DMS 273 (cell line): ENCODE measurements around the gene KLHDC8B.

Source experiments
- DNase-seq: peaks from one replicate; lab custom pipeline; 2025; ENCODE audit not compliant: unreplicated experiment; lab: John Stamatoyannopoulos, UW

KLHDC8B gene

DNA sequence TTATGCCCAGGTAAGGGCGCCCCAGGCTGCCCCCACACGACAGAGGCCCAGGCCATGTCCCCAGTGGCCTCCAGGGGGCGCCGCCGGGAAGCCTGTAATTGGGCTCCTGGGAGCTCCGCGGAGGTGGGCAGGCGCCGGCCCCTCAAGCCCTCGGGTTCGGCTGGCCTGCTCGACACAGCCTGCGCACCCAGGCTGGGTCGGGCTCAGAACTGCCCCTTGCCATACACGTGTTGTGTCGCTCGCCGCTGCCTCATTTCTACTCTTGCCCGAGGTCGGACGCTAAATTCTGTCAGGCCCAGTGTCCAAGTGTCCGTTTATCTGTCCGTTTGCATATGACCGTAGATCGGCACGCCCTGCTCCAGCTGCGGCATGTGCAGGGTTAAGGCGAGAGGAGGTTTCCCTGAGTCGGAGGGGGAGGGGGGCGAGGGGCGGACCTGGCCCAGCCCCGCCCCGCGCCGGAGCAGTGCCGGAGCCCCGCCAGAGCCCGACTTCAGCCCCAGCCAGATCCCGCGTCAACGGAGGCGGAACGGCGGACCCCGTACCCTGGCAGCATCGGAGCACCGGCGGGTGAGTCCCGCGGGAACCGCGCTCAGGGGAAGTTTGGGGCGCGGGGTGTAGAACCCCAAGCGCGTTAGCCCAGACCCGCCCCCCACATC, at the start of gene KLHDC8B:
KLHDC8B (plus strand) TSS at position 480 of the 656 bp plus-strand sequence. CDS start 1,172 bp downstream, outside the sequence.
- peak; percentile 86 for DNase-seq

DNA sequence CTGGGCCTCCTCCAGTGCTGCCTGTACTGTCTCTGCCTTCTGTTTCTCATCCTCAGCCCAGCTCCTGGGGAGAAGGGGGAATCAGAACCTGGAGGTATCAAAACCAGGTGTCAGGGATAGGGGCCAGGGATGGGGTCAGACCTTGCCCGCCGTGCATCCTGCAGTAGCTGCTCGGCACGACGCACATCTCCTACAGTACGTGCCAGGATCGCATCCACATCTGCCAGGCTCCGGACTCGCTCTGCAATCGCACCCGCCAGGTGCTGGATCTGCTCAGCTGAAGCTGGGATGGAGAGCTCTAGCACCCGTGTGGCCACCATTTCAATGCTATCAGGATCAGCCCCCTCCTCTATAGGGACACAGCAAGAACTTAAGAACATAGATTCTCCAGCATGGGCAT, 49.4 kb upstream of the KLHDC8B start:
- no peak for DNase-seq

DNA sequence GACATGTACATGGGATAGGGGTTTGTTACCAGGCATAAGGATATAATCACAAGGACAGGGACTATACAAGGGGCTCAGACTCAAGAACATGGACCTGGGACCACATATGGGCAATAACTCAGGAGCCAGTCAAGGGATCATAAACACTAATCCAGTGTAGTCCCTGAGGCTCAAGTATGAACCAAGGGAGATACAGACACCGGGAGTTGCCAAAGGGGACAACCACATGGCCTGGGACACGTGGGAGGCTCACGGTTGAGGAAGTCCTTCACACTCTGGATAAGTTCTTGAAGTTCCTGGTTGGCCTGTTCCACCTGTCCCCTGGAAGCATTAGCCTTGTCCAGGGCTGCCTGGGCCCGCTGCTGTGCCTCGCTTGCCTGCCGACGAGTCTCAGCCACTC, 48.9 kb upstream of the KLHDC8B start:
- DNase-seq, result no peak

GRCh38 chr3:49122886-49123545, 48.4 kb upstream of the KLHDC8B start:
- DNase-seq, result no peak

DNA sequence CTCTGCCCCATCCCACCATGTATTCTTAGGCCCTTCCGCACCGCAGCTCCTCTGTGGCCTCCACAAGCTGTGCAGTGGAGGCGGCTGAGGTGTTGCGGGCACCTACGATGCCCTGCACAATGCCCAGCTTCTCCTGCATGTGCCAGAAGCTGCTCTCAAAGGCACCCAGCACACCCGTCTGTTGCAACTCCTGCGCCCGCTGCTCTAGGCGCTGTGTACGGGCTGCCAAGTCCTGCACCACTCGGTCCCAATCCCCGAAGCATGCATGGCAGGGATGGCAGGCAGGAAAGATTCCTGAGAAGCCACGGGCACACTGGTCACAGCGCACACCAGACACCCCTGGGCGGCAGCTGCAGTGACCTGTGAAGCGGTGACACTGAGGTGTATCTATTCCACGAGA, 47.7 kb upstream of the KLHDC8B start:
- DNase-seq, result no peak

DNA sequence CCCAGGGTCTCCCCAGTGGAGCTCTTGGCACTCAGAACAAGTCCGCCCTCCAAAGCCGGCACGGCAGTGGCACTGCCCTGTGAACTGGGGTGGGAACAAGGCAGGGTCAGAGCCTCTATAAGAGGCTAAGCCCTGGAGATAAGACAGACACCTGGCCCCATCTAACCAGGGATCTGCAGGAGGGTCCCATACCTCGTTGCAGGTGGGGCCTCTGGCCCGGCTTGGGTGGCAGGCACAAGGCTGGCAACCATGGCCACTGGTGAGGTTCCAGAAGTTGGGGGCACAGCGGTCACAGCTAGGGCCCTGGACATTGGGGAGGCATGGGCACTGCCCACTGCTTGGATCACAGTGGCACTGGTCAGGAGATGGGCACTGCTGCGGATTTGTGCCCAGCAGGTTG, 47.2 kb upstream of the KLHDC8B start:
- DNase-seq, result no peak

DNA sequence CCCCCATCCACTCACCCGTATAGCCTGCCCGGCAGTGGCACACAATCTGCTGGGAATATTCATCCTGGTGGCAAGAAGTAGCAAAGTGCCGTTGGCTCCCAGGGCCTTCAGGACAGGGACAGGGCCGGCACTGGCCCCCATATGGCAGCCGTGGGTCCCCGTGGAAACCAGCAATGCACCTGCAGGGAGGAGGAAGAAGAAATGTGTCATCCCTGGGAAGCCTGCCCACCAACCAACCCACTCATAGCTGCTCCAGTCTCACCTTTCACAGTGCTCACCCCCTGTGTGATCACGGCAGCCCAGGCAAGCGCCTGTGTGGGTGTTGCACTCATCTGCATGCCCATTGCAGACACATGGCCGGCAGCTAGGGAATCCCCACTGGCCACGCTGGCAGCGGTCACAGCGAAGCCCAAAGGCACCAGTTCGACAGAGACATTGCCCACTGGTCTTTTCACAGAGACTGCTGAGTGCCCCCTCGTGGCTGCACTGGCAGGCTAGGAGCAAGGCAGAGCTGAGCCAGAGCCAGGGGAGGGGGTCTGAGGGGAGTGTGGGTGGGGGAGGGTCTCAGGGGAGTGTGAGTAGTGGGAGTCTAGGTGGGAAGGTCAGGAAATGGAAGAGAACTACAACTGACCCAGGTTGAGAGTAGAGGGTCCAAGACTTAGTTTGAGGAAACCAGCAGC, 46.3 kb upstream of the KLHDC8B start:
- no peak for DNase-seq

GRCh38 chr3:49131040-49131439, 40.4 kb upstream of the KLHDC8B start:
- no peak for DNase-seq

GRCh38 chr3:49131576-49131975, 39.8 kb upstream of the KLHDC8B start:
- no peak for DNase-seq

DNA sequence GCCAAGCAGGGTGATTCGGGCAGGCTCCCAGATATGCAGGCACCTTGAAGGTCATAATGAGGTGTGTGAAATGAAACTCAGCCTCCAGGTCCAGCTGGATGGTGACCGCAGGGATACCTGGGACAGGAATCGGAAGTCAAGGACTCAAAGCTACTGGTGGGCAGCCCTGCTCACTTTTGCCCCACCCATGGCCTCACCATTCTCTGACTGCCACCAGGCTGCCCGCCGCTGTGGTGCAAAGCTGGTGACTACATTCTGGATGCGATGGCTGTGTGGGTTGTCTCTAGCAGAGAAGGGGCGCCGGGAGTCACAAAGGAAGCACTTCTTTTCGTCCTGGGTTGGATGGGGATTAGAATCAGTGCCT, 39.3 kb upstream of the KLHDC8B start:
- no peak for DNase-seq

- peak; percentile 67 for DNase-seq
Observed at GRCh38 chr3:49132437-49133225, 38.8 kb upstream of the KLHDC8B start, which contains the start of gene LAMB2. TSS of gene LAMB2 (minus strand) at chr3:49133050. CDS start at chr3:49132867, 183 bp downstream.

DNA sequence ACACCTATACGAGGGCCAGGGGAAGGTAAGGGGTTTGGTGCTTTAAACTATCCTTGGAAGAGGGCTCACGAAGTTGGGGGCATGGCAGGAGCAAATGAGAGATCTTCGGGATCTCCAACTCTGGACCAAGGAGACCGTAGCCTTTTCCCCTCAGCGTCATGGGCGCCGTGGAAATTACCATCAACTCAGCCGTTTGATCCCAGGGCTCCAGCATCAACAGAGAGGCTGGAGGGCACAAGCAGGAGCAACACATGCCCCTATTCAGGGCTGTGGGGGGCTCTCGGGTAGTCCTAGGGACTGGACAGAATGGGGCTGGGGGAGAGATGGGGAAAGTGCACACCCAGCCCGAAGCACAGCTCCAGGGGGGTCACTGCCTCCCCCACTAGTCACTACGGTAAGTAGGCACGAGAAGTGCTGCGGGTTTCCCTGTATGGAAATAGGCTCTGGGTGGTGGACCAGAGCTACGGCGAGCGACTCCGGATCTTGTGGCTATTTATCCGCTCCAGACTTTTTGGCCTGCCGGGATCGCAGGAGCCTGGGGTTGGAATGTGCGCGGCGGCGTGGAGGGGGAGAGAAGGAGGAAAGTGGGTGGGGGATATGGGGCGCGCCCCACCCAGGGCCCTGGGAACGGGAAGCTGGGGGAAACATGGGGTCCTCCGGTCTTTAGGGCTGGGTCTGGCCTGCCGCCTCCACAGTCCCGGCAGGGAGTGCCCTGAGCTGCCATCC, 38.0 kb upstream of the KLHDC8B start:
- peak; percentile 87 for DNase-seq

GRCh38 chr3:49134471-49135265, 36.7 kb upstream of the KLHDC8B start:
- no peak for DNase-seq

GRCh38 chr3:49135499-49135898, 35.9 kb upstream of the KLHDC8B start:
- no peak for DNase-seq

DNA sequence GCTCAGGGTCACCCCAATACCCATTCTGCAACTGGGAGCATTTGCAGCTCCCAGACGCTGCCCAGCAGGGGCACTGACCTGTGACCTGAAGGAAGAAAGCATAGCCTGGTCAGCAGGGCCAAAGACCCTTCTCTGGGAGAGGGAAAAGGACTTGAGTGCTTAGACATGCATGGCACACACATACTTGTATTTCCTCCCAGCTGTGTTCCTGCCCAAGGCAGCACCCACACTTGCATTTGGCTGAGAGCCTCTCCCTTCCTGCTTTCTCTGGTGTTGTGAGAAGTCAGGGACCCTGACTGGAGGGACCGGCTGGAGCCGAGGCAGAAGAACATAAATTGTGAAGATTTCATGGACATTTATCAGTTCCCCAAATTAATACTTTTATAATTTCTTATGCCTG, 31.3 kb upstream of the KLHDC8B start:
- DNase-seq, result no peak

DNA sequence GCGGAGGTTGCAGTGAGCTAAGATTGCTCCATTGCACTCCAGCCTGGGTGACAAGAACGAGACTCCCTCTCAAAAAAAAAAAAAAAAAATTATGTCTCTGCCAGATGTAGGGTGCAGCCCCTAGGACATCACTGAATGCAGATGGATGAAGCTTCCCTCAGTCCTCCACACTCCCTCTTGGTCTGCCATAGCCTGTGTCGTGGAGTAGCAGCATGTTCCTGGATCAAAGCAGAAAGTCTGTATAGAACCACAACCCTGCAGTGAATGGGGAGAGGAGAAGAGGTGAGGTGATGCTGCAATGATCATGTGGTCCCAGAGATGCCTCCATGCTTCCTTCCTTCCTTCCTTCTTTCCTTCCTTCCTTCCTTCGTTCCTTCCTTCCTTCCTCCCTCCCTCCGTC, 23.2 kb upstream of the KLHDC8B start:
- DNase-seq, result no peak

- DNase-seq, result no peak
Observed at GRCh38 chr3:49151610-49152009, 19.8 kb upstream of the KLHDC8B start.

- DNase-seq, result no peak
Observed at GRCh38 chr3:49153349-49153912, 18.0 kb upstream of the KLHDC8B start.

GRCh38 chr3:49157289-49157688, 14.1 kb upstream of the KLHDC8B start:
- DNase-seq, result no peak
